ENCODE measurements around the gene ADAMTSL2. TPM values are rescaled to one million over a fixed set of nuclear protein-coding genes. Genes with fewer than 3 reads are reported as not detected.

Gene ADAMTSL2
- polyA plus RNA-seq, 1 donor: 1.2 TPM

DNA sequence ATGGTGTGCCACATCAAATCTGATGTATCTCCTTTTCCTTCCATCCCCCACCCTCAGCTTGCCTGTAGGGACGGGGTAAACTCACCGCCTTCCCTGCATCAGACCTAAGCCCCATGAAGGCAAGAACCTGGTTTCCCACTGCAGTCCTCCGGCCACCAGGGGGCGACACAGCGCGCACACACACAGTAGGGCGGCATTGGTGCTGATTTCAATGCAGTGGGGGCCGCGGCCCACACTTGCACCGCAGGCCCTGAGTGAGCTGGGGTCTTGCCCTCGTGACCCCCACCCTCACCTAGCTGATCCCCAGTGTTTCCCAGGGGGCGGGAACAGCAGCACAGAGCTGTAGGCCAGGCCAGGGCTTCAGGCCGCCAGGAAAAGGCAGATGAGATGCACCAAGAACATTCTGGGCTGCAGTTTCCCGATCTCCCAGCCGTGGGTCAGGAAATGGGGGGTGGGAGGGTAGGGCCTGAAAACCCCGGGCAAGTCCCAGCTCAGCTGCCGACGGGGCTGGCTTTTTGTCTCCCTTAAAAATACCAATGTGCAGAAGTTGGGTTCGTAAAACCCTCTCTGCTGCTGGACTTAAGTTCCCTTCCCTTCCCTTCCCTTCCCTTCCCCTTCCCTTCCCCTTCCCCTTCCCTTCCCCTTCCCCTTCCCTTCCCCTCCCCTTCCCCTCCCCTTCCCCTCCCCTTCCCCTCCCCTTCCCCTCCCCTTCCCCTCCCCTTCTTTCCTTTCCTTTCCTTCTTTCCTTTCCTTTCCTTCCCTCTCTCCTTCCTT lies 55.1 kb downstream of the ADAMTSL2 start:
- DNase-seq: no peak

DNA sequence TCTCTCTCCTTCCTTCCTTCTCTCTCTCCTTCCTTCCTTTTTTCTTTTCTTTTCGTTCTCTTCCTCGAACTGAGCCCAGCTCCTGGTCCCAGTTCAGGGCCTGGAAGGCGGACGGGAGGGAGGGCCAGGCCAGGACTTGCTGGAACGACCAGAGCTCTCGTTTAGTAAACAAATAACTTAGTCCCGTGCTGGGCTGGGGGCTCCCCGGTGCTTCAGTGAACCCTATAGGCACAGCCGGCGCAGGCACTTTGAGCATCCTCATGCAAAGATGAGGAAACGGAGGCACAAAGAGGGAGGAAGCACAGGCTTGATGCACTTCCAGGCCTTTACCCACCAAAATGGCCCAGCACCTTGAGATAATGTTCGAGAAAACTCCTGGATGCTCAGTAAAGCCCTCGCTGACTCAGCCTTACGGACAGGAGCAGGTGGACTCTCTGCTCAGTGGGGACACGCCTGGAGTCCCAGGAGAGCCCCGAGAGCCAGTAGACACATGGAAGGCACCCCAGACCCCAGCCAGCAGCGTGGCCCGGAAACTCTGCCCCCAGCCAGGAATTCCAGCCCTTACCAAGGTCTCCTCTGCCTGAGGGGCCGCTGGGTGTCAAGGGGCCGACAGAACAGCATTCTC lies 55.8 kb downstream of the ADAMTSL2 start:
- DNase-seq: no peak

DNA sequence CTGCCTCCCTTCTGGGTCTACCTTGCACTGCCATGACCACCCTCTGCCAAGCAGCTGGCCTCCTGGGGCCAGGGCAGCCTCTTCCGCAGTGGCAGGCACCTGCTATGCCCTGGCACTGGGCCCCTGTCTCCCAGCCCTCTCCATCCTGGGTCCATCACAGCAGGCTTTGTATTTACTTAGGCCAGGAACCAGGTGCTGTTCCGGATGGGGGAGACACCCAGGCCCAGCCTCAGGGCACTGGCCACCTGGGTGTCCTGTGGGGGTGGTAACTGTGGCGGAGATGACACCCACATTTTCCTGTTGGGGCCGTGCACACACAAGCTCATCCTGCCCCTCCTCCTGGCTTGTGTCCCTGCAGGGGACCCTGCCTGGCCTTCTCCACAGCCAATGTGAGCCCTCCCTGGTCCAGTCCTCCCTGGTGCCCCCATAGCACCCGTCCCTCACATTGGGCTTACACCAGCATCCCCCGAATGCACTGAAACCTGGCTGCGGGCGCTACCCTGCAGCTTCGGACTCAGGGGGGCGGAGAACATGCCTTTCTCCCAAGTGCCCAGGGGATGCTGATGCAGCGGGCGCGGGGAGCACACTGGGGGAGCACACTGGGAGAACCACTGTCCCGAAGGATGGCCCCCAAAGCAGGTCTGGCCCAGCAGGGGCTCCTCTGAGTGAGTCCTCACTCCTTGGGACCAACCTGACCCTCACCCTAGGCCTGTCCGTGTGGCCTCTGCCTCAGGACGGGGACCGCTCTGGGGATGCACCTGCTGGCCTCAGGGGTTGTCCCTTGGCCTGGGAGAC lies 56.8 kb downstream of the ADAMTSL2 start:
- DNase-seq: no peak

DNA sequence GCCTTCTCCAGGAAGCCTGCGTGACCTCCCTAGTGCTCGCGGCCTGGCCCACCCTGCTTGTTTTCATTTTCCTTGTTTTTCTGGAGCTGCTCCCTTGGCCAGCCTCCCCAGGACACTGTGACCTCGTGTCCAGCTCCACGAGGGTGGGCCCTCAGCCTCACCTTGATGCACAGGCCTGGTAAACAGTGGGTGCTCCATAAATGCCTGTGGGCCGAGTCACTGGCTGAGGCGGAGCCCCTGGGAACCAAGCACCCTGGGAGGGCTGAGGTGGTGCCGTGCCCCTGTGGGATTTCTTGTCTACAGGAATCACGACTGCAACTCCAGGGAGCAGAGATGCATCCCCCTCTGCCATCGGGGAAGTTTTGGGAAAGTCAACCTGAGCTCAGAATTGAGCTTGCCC lies 57.5 kb downstream of the ADAMTSL2 start:
- DNase-seq: no peak

DNA sequence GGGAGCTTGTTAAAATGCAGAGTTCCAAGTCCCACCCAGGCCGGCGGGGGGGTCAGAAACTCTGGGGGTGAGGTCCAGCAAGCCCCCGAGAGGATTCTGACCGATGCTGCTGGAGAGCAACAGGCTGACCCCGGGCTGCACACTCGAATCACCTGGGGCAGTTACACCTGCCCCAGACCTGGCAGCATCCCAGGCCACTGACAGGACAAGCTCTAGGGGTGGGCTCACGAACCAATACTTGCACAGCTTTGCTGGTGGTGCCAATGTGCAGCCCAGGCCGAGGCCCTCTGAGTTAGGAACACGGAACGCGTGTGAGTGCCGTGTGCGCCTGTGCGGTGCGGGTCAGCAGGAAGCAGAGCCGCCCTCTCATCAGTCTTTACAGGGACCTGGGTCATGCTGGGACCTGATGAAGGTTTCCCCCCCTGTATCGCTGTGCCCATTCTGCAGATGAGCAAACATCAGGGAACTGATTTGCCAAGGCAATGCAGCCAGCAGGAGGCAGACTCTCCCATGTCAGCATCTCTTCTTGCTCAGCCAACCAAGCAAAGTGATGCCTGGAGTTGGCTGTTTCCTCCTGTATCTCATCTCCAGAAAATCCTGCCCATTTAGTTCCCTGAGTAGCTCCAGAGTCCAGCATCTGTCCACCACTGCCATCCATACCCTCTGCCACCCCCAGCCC lies 58.4 kb downstream of the ADAMTSL2 start:
- no peak for DNase-seq

DNA sequence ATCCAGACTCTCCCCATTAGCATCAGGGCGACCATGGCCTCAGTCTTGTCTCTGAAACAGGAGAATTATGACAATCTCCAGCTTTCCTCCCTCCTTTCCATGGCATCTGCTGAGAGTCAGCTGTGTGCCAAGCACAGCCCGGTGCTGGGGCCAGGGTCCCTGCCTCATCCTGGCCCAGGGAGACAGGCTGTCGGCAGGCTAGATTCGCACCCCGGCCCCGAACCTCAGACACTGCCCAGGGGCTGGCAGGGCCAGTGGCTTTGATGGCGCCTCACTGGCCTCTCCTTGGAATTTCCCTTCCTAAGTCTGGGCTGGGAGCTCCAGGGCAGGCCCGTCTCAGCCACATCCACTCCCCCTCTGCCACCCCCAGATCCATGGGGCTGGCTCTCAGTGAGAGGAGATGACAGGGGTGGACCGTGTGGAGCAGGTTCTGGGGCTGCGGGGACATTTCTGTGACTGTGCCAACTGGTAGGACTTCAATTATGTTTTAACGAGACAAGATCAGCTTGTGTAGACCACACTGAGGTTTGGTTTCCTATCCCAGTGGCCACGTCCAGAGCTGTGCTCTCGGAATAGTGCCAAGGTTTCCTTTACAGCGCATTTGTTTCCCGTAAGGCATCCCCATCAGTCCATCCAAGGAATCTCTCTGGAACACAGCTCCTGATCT lies 59.2 kb downstream of the ADAMTSL2 start:
- no peak for DNase-seq

DNA sequence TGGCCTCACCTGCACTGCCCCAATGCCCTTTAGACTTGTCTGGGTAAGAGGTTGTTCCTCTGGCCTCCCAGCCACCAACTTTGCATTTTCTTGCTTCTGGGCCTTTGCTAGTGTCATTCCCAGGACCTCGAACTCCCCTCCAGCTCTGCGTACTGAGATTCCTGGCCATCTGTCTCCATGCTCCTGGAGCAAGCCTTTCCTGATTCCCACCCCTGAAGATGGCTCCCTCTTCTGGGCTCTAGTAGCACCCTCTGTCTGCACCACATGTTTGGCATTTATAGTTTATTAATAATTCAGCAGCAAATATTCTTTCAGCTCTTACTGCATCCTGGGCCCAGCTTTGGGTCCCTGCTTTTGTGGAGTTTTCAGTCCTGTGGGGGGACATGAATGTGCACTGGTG lies 59.8 kb downstream of the ADAMTSL2 start:
- DNase-seq: no peak

DNA sequence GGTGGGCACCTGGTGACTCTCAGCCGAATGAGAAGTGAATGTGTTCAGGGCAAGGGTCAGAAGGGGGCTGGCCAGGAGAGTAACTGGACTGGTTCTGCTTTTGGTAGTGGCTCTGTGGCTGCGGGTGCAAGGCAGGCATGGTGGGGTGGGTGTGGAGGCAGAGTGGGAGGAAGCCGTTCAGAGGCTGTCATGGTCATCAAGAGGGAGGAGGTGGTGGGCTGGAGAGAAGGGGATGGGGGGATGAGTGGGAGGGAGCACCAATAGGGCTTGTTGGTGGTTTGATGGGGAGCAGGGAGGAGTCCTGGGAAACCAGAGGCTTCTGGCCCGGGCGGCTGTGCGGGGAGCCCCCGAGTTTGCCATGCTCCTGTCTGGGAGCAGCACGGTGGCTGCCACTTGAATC lies 61.4 kb downstream of the ADAMTSL2 start:
- DNase-seq: no peak

DNA sequence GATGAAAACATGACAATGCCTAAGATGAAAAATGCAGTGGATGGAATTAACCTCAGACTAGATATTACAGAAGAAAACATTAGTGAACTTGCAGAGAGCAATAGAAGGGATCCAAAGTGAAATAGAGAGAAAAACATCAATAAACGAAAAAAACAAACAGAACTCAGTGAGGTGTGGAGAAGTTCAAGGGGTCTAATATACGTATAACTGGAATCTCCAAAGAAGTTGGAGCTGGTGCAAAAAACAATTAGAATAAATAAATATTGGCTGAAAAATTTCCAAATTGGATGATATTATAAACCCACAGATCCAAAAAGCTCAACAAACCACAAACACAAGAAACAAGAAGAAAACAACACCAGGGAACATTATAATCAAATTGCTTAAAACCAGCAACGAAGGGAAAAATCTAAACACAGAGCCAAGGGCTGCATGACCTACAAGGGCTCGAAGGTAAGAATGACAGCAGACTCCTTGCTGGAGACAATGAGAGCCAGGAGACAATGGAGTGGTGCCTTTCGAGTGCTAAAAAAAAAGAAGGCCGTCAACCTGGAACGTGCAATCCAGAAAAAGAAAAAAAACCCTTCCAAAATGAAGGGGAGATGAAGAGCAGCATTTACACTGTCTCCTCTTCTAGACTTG lies 62.9 kb downstream of the ADAMTSL2 start:
- no peak for DNase-seq

DNA sequence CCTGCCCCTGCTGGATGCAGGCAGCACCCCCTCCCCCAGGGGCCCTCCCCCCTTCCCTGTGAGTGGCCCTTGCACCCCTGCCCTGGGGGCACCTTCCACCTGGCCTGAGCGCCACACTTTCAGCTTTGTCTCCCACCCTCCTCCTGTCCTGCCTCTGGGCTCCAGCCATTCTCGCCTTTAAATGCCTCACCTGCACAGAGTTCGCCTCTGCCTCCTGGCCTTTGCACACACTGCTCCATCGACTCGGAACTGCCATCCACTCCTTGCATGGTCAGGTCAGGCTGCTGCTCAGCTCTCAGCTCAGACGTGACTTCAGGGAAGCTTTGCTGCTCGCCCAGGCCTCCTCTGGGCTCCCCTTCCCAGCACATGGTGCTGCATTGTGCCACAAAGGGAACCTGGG lies 64.5 kb downstream of the ADAMTSL2 start:
- no peak for DNase-seq

DNA sequence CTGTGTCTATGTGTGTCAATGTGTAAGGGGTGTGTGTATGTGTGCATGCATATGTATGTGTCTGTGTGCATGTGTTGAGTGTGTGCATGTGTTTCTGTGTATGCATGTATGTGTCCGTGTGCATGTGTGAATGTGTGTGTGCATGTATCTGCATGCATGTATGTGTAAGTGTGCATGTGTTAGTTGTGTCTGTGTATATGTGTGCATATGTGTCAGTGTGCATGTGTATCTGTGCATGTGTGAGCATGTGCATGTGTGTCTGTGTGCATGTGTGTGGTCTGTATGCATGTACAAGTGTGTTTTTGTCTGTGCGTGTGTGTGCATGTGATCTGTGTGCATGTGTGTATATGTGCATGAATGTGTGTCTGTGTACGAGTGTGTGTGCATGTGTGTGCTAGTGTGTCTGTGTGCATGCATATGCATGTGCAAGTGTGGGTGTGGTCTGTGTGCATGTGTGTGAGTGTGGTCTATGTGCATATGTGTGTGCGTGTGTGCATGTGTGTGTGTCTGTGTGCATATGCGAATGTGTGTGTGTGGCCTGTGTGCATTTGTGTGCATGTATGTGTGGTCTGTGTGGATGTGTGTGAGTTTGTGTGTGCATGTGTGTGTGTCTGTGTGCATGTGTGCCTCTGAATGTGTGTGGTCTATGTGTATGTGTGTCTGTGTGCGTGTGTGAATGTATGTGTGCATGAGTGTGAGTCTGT lies 65.1 kb downstream of the ADAMTSL2 start:
- no peak for DNase-seq

DNA sequence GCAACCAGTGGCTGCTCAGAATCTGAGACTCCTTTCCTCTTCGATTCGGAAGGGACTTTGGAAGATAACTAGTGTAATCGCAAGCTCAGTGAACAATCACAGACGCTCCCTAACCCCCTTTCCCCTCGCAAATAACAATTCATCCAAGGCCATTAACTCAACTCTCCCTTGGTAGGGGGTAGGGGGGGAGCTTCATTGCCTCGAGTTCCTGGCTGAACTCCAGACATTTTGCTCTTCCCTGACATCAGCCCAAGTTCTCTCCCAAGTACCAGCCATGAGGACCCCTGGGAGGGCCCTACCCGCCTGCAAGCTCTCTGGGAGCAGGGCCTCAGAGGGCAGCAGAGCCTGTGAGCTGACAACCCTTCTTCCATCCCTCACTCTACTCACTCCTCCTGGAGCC lies 66.2 kb downstream of the ADAMTSL2 start:
- no peak for DNase-seq

DNA sequence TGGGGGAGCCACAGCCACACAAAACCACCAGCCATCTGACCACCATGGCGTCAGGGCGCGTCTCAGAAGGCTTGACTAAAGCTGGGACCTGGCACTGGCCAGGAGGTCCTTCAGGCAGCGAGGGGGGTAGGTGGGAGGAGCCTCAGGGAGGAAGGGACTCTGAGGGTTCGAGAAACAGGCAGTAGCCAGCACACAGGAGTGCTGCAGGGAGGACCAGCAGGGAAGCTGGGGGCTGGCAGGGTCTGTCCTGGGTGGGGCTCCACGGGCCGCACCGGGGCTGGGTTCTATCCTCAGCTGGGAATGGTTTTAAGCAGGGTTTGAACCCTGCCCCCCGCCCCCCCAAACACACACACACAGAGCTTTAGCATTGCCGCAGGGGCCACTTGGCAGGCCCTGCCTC lies 67.2 kb downstream of the ADAMTSL2 start:
- DNase-seq: no peak

DNA sequence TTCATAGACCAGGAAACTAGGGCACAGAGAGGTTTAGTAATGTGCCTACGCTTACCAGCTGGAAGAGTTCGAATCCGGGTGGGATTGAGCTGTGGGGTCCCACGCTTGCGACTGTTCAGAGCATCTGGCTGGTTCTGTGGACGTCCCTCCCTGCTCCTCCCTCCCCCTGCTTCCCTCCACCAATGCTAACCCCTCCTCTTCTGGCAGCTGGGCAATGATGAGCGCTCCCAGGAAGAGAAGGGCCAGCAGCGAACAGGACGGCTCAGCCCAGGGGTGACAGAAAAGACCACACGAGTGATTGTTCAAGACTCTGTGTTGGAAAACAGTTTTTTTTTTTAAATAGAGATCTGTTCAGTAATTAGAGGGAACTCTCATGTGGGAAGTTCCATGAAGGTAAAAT lies 67.8 kb downstream of the ADAMTSL2 start:
- no peak for DNase-seq

DNA sequence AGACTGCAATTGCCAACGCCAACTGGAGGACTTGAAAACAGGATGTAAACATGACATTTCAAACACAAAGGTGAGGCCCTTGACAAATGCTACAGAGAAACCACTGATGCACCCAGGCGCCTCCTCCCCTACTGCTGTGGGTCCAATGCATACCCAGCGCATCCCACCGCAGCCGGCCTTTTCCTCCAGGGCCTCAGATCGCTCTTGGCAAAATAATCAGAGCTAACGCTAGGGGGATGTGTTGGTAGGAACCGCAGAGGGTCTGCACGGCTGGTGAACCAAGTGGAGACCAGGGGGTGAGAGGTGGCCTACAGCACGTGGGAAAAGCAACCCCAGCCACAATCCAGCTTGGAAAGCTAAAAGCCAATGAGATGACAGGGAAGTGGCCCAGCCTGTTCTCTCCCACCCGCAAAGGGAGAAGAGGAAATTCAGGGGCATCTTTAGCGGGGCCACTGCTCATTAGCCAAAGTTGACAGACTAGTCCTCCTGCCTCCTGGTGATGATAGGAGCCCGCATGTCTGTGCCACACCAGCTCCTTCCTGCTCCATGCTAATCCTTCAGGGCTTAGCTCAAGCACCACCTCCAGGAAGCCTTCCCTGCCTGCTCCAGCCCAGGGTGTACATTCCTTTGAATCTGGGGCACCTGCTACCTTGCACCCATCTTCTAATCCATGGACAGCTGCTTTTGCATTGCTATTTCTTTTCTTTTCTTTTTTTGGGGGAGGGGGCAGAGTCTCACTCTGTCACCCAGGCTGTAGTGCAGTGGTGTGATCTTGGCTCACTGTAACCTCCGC lies 68.8 kb downstream of the ADAMTSL2 start:
- DNase-seq: no peak

DNA sequence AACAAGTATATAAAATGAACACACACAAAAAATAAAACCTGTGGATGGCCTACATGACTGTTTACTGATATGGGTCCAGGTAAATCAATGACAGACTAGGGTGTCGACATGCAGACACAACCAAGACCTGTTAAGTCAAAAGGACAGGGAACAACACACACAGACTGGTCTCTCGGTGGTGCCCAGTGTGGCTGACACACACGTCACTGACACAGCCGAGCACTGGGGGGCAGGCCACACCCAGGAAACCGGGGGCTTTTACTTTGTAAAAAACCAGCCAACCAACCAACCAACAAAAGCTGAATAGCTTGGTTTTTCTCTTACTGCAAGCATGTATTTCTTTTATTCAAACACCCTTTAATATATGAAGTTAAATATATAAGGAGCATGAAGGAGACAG lies 69.7 kb downstream of the ADAMTSL2 start:
- DNase-seq: no peak

DNA sequence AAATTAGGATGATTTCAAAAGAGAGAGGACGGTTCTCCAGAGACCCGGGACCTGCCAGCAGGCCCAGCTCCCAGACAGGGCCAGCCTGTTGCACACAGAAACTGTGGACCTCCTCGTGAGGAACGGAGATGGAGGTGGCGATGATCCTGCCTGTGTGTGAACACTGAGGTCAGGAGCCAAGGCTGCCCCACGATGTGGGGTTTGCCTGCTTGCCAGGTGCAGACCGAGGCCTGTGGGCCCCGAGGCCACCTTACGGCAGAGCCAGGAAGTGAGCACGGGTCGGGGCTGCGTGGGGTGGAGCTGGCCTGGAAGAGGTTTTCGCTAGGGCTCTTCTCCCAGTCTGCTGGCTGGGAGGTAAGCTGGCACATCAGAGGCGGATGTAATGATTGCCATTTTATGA lies 70.4 kb downstream of the ADAMTSL2 start:
- no peak for DNase-seq

DNA sequence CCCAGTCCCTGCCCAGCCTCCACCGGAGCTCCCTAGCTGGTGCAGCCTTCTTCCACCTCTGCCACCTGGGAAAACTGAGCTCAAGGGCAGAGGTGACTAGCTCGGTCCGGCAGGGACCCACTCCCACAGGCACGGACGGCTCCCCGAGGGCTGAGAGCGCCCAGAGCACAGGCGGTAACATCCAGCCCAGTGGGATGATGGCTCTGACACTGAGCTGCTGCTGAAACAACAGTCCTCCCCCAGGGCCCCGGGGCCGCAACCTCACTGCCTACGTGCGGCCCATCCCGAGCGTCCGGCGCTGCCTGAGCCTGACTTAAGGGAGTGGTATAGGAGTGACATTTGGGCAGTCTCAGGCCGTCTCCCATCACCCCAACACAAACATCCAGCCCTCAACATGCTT lies 70.9 kb downstream of the ADAMTSL2 start:
- no peak for DNase-seq

DNA sequence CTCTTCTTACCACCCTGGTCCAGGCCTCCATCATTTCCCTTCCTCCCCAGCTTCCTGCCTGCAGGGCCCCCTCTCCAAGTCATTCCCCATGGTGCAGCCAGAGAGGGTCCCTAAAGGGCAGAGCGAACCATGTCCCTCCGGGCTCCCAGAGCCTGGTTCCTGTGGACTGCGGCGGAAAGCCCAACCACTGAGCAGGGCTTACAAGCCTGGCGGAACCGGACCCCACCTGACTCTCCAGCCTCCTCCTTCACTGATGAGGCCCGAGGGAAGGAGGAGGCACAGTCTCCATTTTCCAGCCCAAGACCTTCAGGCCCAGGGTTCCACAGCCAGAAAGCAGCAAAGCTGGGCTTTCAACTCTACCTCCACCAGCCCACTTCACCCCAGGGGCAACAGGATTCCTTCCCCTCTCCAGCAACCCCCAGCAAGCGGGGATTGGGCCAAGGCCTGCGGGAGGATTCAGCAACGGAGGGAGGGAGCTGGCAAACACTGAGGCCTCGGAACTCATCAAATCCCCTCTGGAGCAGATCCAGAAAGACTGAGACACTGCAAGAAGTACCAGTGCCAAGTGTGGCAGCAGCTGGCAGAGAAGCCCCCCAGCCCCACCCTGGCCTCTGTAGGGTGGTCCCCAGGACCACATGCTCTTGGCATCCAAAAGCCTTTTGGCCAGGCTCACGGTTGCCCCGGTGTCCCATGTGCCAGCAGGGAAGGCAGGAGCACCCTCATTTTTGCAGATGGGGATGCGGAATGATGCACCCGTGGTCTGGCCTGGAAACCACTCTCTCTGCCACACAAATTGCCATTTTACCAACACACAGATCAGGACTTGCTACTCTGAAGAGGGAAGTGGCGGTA lies 71.6 kb downstream of the ADAMTSL2 start:
- no peak for DNase-seq

Data from left kidney (tissue), 2 donors.